KMS-11 (cell line): Measurements from ENCODE around the gene MARVELD3.

Experiments used
- H2AFZ ChIP-seq: fragments of 200-600 bp; sonication (generic); 2 replicates; pipeline ENCODE4 v1.6.1; 2016; ENCODE audit warnings: antibody characterized with exemption, mixed run types, low read depth
- H3K27ac ChIP-seq: fragments of 200-600 bp; sonication (generic); 2 replicates; pipeline ENCODE4 v1.6.1; 2016; ENCODE audit warnings: mild to moderate bottlenecking, mixed run types
- H3K27me3 ChIP-seq: fragments of 200-600 bp; sonication (generic); 2 replicates; pipeline ENCODE4 v1.6.1; 2017; ENCODE audit warnings: mild to moderate bottlenecking, low read depth, mixed run types, moderate library complexity; ENCODE audit not compliant: insufficient read depth
- H3K36me3 ChIP-seq: fragments of 200-600 bp; sonication (generic); 2 replicates; pipeline ENCODE4 v1.6.1; 2017; ENCODE audit warnings: mild to moderate bottlenecking, mixed run types; ENCODE audit not compliant: insufficient read depth
- H3K4me1 ChIP-seq: fragments of 200-600 bp; sonication (generic); 2 replicates; pipeline ENCODE4 v1.6.1; 2016; ENCODE audit warnings: mild to moderate bottlenecking, low read depth, mixed run types; ENCODE audit not compliant: poor library complexity, severe bottlenecking
- H3K4me2 ChIP-seq: fragments of 200-600 bp; sonication (generic); 2 replicates; pipeline ENCODE4 v1.7.0; 2016; ENCODE audit warnings: mild to moderate bottlenecking, mixed run types
- H3K4me3 ChIP-seq: fragments of 200-600 bp; sonication (generic); IDR thresholded peaks from 2 replicates; pipeline ENCODE4 v1.6.1; 2017; ENCODE audit warnings: low read depth, low read length, mixed read lengths; ENCODE audit not compliant: insufficient read depth
- H3K79me2 ChIP-seq: fragments of 200-600 bp; sonication (generic); 2 replicates; pipeline ENCODE4 v1.6.1; 2016; ENCODE audit warnings: low read depth, mixed run types; ENCODE audit not compliant: insufficient read depth
- H3K9ac ChIP-seq: fragments of 200-600 bp; sonication (generic); 2 replicates; pipeline ENCODE4 v1.6.1; 2016; ENCODE audit warnings: mild to moderate bottlenecking, mixed run types
- H4K20me1 ChIP-seq: fragments of 200-600 bp; sonication (generic); 2 replicates; pipeline ENCODE4 v1.6.1; 2016; ENCODE audit warnings: mild to moderate bottlenecking, mixed run types; ENCODE audit not compliant: insufficient read depth
- CTCF ChIP-seq: fragments of 200-600 bp; sonication (generic); conservative IDR thresholded peaks from 2 replicates; pipeline ENCODE4 v1.6.1; 2017; ENCODE audit warnings: low read depth, mild to moderate bottlenecking, antibody characterized with exemption, low read length, moderate library complexity, mixed read lengths

The MARVELD3 gene

GRCh38 chr16:71658771-71659170 is 32.8 kb downstream of the MARVELD3 start:
- Histone ChIP-seq H3K27ac (no peak overlapping the region), H3K36me3 (no peaks in the 10 kb centered on the region), H3K79me2 (no peaks in the 10 kb centered on the region), H4K20me1 (no peaks in the 10 kb centered on the region), H3K4me2 (no peak overlapping the region), H3K27me3 (no peaks in the 10 kb centered on the region), H2AFZ (no peak overlapping the region), H3K4me3 (no peak overlapping the region), H3K9ac (no peak overlapping the region), H3K4me1 (no peaks in the 10 kb centered on the region)
- TF ChIP-seq CTCF: no peak

DNA sequence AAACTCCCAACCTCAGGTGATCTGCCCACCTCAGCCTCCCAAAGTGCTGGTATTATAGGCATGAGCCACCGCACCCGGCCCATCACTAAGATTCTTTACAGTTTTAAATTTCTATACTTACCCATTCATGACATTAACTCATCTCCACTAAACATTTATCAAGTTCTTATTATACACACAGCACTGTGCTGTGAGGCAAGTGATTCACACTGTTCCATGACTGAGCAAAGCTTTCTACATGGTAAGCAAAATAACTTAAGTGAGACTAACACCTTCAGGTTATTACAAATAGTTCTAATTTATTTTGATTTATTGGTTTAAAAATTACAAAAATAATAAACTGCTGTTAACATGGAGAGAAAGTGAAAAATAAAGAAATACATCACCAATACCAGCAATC is 33.5 kb downstream of the MARVELD3 start:
- TF ChIP-seq CTCF: no peak
- Histone ChIP-seq H3K4me2 (no peak overlapping the region), H3K9ac (no peak overlapping the region), H2AFZ (no peak overlapping the region), H3K4me3 (no peak overlapping the region), H3K27me3 (no peaks in the 10 kb centered on the region), H3K4me1 (no peaks in the 10 kb centered on the region), H3K27ac (no peak overlapping the region), H4K20me1 (no peaks in the 10 kb centered on the region), H3K36me3 (no peaks in the 10 kb centered on the region), H3K79me2 (no peaks in the 10 kb centered on the region)

DNA sequence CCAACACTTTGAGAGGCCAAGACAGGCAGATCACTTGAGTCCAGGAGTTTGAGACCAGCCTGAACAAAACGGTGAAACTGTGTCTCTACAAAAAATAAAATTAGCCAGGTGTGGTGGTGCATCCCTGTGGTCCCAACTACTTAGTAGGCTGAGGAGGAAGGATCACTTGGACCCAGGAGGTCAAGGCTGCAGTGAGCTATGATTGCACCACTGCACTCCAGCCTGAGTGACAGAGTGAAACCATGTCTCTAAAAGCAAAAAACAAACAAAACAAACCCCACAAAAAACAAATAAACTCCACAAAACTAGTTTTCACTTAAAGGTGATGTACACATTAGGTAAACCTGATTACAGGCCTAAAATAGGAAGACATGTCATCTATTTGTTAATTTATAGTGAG is 40.3 kb downstream of the MARVELD3 start:
- H3K4me2 ChIP-seq: no peak overlapping the region
- no peak overlapping the region for H2AFZ ChIP-seq
- no peaks in the 10 kb centered on the region for H4K20me1 ChIP-seq
- H3K27ac ChIP-seq: no peak overlapping the region
- no peaks in the 10 kb centered on the region; the same call in 1 of the 2 replicates for H3K36me3 ChIP-seq
- H3K79me2 ChIP-seq: no peaks in the 10 kb centered on the region
- no peaks in the 10 kb centered on the region for H3K27me3 ChIP-seq
- no peaks in the 10 kb centered on the region for H3K4me1 ChIP-seq
- no peak for TF ChIP-seq CTCF
- no peak overlapping the region for H3K4me3 ChIP-seq
- H3K9ac ChIP-seq: no peak overlapping the region

DNA sequence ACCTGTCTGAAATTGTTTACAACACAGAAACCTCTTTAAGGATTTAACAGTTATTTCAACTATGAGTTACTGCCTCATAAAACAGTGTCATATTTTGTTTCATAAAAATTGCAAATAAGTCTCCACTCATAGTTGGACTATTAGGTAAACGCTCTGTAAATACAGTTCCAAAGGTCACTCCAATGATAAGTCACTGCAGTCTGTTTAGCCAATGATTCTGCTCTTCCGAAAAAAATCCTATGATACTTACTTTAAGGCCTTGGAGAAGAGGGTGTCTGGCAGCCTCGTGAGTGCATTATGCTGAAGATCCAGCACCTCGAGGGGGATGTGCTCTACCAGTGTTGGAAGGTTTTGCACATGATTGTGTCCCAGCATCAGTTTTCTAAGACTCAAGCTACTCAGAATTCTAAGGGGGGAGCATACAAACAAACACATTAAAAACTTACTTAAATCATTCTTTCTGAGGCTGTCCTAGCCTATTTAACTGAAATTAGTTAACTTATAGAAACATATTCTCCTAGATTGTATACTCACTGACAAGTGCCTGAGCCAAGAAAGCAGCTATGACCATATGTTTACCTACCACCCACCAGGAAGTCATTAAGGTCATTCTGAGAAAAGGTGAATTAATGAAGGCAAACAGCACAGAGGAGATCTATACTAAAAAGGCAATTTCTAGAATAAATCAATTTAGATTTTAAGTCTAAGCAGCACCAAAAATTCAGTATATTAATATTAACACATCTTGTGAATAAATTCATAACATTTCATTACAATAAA is 41.1 kb downstream of the MARVELD3 start:
- Histone ChIP-seq H3K4me2 (no peak overlapping the region), H2AFZ (no peak overlapping the region), H3K27me3 (no peaks in the 10 kb centered on the region), H3K36me3 (no peaks in the 10 kb centered on the region; the same call in 1 of the 2 replicates), H3K4me1 (no peaks in the 10 kb centered on the region), H3K9ac (no peak overlapping the region), H3K27ac (no peak overlapping the region), H3K4me3 (no peak overlapping the region), H3K79me2 (no peaks in the 10 kb centered on the region), H4K20me1 (no peaks in the 10 kb centered on the region)
- TF ChIP-seq CTCF: no peak
